ENCODE measurements around the gene ERGIC1. TPM values are rescaled to one million over a fixed set of nuclear protein-coding genes. Genes with fewer than 3 reads are reported as not detected.
A peak's percentile ranks its signal among the peaks of the same experiment; 100 is the strongest.

ERGIC1 gene
- total and polyA plus RNA-seq, 2 of the 13 experiments (the other 11 are each of a cell fraction or from before 2014, with no cell fraction given), result 78.5 to 184 TPM

DNA sequence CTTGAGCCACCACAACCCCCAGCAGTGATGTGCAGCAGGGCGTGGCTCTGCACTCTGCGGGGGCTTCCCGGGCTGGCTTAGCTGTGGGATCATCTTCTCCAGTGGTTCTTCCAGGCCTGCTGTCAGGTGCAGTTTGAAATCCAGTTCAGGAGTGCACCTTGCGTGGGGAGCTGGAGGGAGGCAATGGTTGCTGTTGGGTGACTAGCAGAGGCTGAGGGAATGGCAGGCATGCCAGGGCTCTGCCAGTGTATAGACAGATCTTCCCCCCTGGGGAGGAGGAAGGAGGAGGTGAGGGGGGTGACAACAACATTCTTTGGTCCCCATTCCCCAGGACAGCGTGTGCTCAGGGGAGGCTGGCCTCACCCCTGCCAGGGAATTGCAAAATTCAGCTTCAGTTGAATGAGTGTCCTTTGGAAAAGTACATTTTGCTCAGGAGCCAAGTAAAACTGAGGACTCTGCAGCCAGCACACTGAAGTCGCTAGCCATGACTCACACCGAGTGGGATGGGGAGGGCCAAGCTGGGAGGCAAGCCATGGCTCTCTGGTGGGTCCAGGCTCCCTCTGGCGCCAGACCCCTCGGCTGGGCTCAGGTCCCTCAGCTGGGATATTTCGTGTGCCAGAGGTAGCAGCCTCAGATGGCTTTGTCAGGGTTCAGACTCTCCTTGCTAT is 35.0 kb downstream of the ERGIC1 start:
- BruUV-seq (replicated peaks), result no TSS peak
- CTCF ChIA-PET (ENCODE audit: low intra/inter-chr PET ratio, low total read pairs), result interaction anchor here (1.7 to 2.0 kb wide), 2 partner anchors 26 to 152 kb away, joined by 4 to 5 read pairs; no protein-coding TSS in a partner anchor
- intact Hi-C loops (cut with micrococcal nuclease; ENCODE audit: unreplicated experiment) (loop anchor here (1.0 kb wide), 1 partner anchor 10 kb away; no protein-coding TSS in a partner anchor), in situ Hi-C loops (cut with HindIII; ENCODE audit: extremely low pct_ligation_motif_present, low pct_unique_long_range_greater_than_20kb) (no loop called here)
- Histone ChIP-seq H3K9ac (ENCODE audit: insufficient read depth, low read depth, low read length) (peak overlapping the region; percentile 58), H3K4me1 (ENCODE audit: insufficient read depth, low read length) (peaks cover 86% of the 10 kb centered on the region), H3K4me3 (replicated peaks in 1 of 3; ENCODE audit: insufficient read depth in 1 of 3, low read depth in 2 of 3, low read length in 3 of 3) (peak overlapping the region in 1 of 3 experiments; percentile 14; a peak in 1 of 6 replicates), H4K20me1 (ENCODE audit: insufficient read depth, low read length) (no peaks in the 10 kb centered on the region; the same call in 1 of the 2 replicates), H3K79me2 (ENCODE audit: insufficient read depth, low read length) (peaks cover 47% of the 10 kb centered on the region), H3K4me2 (ENCODE audit: low read depth, low read length) (peak overlapping the region; percentile 56), H3K27me3 (ENCODE audit: control insufficient read depth in 1 of 2, insufficient read depth in 2 of 2, low read length in 2 of 2) (no peaks in the 10 kb centered on the region), H3K36me3 (replicated peaks in 1 of 2; ENCODE audit: control insufficient read depth in 1 of 2, insufficient read depth in 2 of 2, low read length in 2 of 2) (peaks cover 3 to 16% of the 10 kb centered on the region in 2 experiments; a peak in 3 of 5 replicates), H3K9me3 (ENCODE audit: low read length) (no peaks in the 10 kb centered on the region), H2AFZ (ENCODE audit: low read length) (no peak overlapping the region), H3K27ac (ENCODE audit: extremely low read length, insufficient read depth, low read length) (peak overlapping the region; percentile 66)
- DNase-seq (ENCODE audit: low spot score) (peak; percentile 64), FAIRE-seq (no peak), ATAC-seq (peak; percentile 71)
- WGBS (ENCODE audit: low lambda C conversion rate), result 59% methylated on average over 8 of the region's 10 CpGs
- POLR2A ChIA-PET, result interaction anchor here (0.9 to 3.7 kb wide), 8 partner anchors 10 to 154 kb away, joined by 3 to 22 read pairs (median 4); partner anchors contain the start of genes DUSP1 and RPL26L1
- TF ChIP-seq CBX5 (CRISPR knock-in tag; IDR thresholded peaks at IDR 0.05; ENCODE audit: borderline replicate concordance) (no peak; the same call in 1 of the 2 replicates), XRCC5 (optimal IDR thresholded peaks at IDR 0.05; ENCODE audit: low read length) (peak; percentile 34), ZNF674 (CRISPR knock-in tag; IDR thresholded peaks at IDR 0.05; ENCODE audit: low read depth) (no peak), ZNF552 (CRISPR knock-in tag; IDR thresholded peaks at IDR 0.05; ENCODE audit: borderline replicate concordance) (no peak), ZNF274 (CRISPR knock-in tag; IDR thresholded peaks at IDR 0.05) (0 out of 2 replicates have a peak, but pooled peaks have one; percentile 54), ZNF446 (CRISPR knock-in tag; IDR thresholded peaks at IDR 0.05) (no peak), HNRNPL (IDR thresholded peaks at IDR 0.05; ENCODE audit: low read depth, low read length) (0 out of 2 replicates have a peak, but pooled peaks have one; percentile 23), MTA1 (CRISPR knock-in tag; IDR thresholded peaks at IDR 0.05; ENCODE audit: borderline replicate concordance) (0 out of 2 replicates have a peak, but pooled peaks have one; percentile 23), ZNF766 (CRISPR knock-in tag; IDR thresholded peaks at IDR 0.05; ENCODE audit: borderline replicate concordance) (no peak), NR2C2 (CRISPR knock-in tag; IDR thresholded peaks at IDR 0.05; ENCODE audit: borderline replicate concordance) (no peak), SYNCRIP (IDR thresholded peaks at IDR 0.05; ENCODE audit: insufficient read depth, low read depth, low read length) (no peak)
- TF ChIP-seq, protein P1, sequence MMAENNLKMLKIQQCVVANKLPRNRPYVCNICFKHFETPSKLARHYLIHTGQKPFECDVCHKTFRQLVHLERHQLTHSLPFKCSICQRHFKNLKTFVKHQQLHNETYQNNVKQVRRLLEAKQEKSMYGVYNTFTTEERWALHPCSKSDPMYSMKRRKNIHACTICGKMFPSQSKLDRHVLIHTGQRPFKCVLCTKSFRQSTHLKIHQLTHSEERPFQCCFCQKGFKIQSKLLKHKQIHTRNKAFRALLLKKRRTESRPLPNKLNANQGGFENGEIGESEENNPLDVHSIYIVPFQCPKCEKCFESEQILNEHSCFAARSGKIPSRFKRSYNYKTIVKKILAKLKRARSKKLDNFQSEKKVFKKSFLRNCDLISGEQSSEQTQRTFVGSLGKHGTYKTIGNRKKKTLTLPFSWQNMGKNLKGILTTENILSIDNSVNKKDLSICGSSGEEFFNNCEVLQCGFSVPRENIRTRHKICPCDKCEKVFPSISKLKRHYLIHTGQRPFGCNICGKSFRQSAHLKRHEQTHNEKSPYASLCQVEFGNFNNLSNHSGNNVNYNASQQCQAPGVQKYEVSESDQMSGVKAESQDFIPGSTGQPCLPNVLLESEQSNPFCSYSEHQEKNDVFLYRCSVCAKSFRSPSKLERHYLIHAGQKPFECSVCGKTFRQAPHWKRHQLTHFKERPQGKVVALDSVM (CRISPR knock-in tag; IDR thresholded peaks at IDR 0.05), result peak; percentile 40; the same call in 1 of the 2 replicates
- TF ChIP-seq, protein P2, sequence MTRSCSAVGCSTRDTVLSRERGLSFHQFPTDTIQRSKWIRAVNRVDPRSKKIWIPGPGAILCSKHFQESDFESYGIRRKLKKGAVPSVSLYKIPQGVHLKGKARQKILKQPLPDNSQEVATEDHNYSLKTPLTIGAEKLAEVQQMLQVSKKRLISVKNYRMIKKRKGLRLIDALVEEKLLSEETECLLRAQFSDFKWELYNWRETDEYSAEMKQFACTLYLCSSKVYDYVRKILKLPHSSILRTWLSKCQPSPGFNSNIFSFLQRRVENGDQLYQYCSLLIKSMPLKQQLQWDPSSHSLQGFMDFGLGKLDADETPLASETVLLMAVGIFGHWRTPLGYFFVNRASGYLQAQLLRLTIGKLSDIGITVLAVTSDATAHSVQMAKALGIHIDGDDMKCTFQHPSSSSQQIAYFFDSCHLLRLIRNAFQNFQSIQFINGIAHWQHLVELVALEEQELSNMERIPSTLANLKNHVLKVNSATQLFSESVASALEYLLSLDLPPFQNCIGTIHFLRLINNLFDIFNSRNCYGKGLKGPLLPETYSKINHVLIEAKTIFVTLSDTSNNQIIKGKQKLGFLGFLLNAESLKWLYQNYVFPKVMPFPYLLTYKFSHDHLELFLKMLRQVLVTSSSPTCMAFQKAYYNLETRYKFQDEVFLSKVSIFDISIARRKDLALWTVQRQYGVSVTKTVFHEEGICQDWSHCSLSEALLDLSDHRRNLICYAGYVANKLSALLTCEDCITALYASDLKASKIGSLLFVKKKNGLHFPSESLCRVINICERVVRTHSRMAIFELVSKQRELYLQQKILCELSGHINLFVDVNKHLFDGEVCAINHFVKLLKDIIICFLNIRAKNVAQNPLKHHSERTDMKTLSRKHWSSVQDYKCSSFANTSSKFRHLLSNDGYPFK (CRISPR knock-in tag; IDR thresholded peaks at IDR 0.05; ENCODE audit: borderline replicate concordance), result no peak
